SK-N-MC (cell line): ENCODE measurements around the gene SPTBN4.

ENCODE experiments used
- EZH2 ChIP-seq: fragments of 200-600 bp; sonication (generic); IDR thresholded peaks from one replicate; pipeline ENCODE4 v1.6.1; 2017; ENCODE audit warnings: antibody characterized with exemption
- POLR2AphosphoS5 ChIP-seq: IDR thresholded peaks from 2 replicates; pipeline ENCODE4 v1.6.1; 2012; ENCODE audit warnings: mild to moderate bottlenecking, low read depth, low read length, borderline replicate concordance

DNA sequence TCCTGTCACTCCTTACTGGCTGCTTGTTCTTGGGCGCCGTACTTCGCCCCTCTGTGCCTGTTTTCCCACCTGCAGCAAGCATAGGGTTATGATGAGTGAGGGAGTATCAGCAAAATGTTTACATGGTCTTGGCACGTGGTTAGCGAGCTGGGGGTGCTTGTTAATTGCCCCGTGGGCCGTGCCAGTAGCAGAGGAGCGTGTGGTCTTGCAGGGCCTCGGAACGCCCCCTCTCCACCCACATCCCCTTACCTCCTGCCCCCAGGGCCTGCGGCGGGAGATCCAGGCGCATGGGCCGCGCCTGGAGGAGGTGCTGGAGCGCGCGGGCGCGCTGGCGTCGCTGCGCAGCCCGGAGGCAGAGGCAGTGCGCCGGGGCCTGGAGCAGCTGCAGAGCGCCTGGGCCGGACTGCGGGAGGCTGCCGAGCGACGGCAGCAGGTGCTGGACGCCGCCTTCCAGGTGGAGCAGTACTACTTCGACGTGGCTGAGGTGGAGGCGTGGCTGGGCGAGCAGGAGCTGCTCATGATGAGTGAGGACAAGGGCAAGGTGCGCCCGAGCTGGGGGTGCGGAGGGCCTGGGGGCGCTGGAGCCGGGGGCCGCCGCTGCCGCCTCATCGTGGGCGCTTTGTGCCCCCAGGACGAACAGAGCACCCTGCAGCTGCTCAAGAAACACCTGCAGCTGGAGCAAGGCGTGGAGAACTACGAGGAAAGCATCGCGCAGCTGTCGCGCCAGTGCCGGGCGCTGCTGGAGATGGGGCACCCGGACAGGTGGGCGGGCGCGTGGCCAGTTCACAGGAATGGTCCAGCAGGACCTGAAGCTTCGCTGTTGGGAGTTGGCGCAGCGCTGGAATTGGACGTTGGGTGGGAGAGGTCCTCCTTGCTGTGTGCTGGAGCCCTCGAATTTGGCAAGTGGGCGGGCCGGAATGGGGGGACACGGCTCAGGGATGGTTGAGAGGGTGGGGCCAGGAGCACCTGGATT is 87.4 kb downstream of the SPTBN4 start:
- TF ChIP-seq POLR2AphosphoS5 = no peak
- no peak for TF ChIP-seq EZH2
